OCI-LY7 (cell line): ENCODE data around the gene MACIR. TPM values are rescaled to one million over a fixed set of nuclear protein-coding genes. Genes with fewer than 3 reads are reported as not detected.

Experiments used
- BruUV-seq: library from RNA; stranded (reverse); fragments of 400-500 nt; replicated peaks from 2 replicates; lab custom pipeline; 2021; lab: Mats Ljungman, UMichigan
- CTCF ChIA-PET: fragments of 300-600 bp; sonication (Branson Sonifier 250); formaldehyde crosslinking; loops from one replicate; lab custom pipeline; 2022; ENCODE audit warnings: antibody characterized with exemption; ENCODE audit not compliant: unreplicated experiment; lab: Charles Lee
- POLR2A ChIA-PET: fragments of 300-600 bp; sonication (Branson Sonifier 250); formaldehyde crosslinking; loops from one replicate; lab custom pipeline; 2022; ENCODE audit warnings: antibody characterized with exemption; lab: Charles Lee
- DNase-seq: peaks from one replicate; pipeline ENCODE4 v3.0.0-alpha.2; 2015; ENCODE audit warnings: low spot score
- H2AFZ ChIP-seq: fragments of 200-600 bp; sonication (generic), shearing (Covaris generic); 2 replicates; pipeline ENCODE4 v1.6.1; 2014; ENCODE audit warnings: mild to moderate bottlenecking, antibody characterized with exemption, low read length, moderate library complexity
- H3K27ac ChIP-seq: fragments of 200-600 bp; sonication (generic); 2 replicates; pipeline ENCODE4 v1.5.1; 2014; ENCODE audit warnings: mixed run types, low read depth, mild to moderate bottlenecking, moderate library complexity, low read length, inconsistent platforms; ENCODE audit not compliant: poor library complexity, severe bottlenecking
- H3K36me3 ChIP-seq: fragments of 200-600 bp; sonication (generic); 2 replicates; pipeline ENCODE4 v1.6.1; 2014; ENCODE audit warnings: mild to moderate bottlenecking, antibody characterized with exemption, low read length, moderate library complexity, mixed read lengths; ENCODE audit not compliant: insufficient read depth
- H3K4me1 ChIP-seq: fragments of 200-600 bp; sonication (generic); 2 replicates; pipeline ENCODE4 v1.5.1; 2014; ENCODE audit warnings: mild to moderate bottlenecking, low read length; ENCODE audit not compliant: insufficient read depth, poor library complexity, severe bottlenecking
- H3K4me2 ChIP-seq: fragments of 200-600 bp; sonication (generic); 2 replicates; pipeline ENCODE4 v1.6.1; 2014; ENCODE audit warnings: mild to moderate bottlenecking, low read length
- H3K4me3 ChIP-seq: fragments of 200-600 bp; sonication (generic); 2 replicates; pipeline ENCODE4 v1.5.1; 2014; ENCODE audit warnings: mild to moderate bottlenecking, low read depth, low read length; ENCODE audit not compliant: poor library complexity, severe bottlenecking
- H3K79me2 ChIP-seq: fragments of 200-600 bp; sonication (generic); 2 replicates; pipeline ENCODE4 v1.6.1; 2016; ENCODE audit warnings: low read depth, mild to moderate bottlenecking, low read length, moderate library complexity, mixed read lengths; ENCODE audit not compliant: insufficient read depth
- H3K9me2 ChIP-seq: fragments of 200-600 bp; sonication (generic); 2 replicates; pipeline ENCODE4 v1.6.1; 2016; ENCODE audit warnings: mild to moderate bottlenecking, low read length, mixed read lengths; ENCODE audit not compliant: insufficient read depth
- H3K9me3 ChIP-seq: fragments of 200-600 bp; sonication (generic); 2 replicates; pipeline ENCODE4 v1.6.1; 2014; ENCODE audit warnings: mild to moderate bottlenecking, mixed run types, low read length, mixed read lengths
- H4K20me1 ChIP-seq: fragments of 200-600 bp; sonication (generic); 2 replicates; pipeline ENCODE4 v1.6.1; 2014; ENCODE audit warnings: mild to moderate bottlenecking, antibody characterized with exemption, low read length, moderate library complexity, mixed read lengths; ENCODE audit not compliant: insufficient read depth
- CTCF ChIP-seq: fragments of 200-600 bp; sonication (generic); conservative IDR thresholded peaks from 2 replicates; pipeline ENCODE4 v1.5.1; 2014; ENCODE audit warnings: mild to moderate bottlenecking, antibody characterized with exemption, low read length, moderate library complexity, mixed read lengths
- EZH2phosphoT487 ChIP-seq: fragments of 200-600 bp; sonication (generic); IDR thresholded peaks from 2 replicates; pipeline ENCODE4 v1.6.1; 2018; ENCODE audit warnings: low read depth, borderline replicate concordance, mild to moderate bottlenecking, mixed run types, antibody characterized with exemption, low read length, moderate library complexity, mixed read lengths
- intact Hi-C: fragments of 100-400 bp; cut with micrococcal nuclease; formaldehyde crosslinking; loops from one replicate; pipeline ENCODE4 v1.10.0; 2022; ENCODE audit not compliant: unreplicated experiment
- total RNA-seq, 2 experiments: library from RNA; depleted of rRNA in 1 of 2; stranded (reverse); fragments of >200 nt in 1 of 2; shearing (Covaris generic) in 1 of 2; gene quantifications; 2 replicates each; pipeline ENCODE4 v1.2.3, GENCODE V29; 2014 to 2022

The MACIR gene
- total RNA-seq, 2 experiments from 2014 or later = 10.9 to 11.7 TPM

GRCh38 chr5:103244398-103244797 is 14.2 kb upstream of the MACIR start:
- no peak for DNase-seq
- H3K4me3 ChIP-seq = no peak overlapping the region
- no peaks in the 10 kb centered on the region for H4K20me1 ChIP-seq
- TF ChIP-seq EZH2phosphoT487 (no peak), CTCF (no peak)
- no peak overlapping the region for H2AFZ ChIP-seq
- no peaks in the 10 kb centered on the region for H3K36me3 ChIP-seq
- BruUV-seq = no TSS peak
- intact Hi-C loops = no loop called here
- ChIA-PET POLR2A (no interaction called here), CTCF (no interaction called here)
- H3K27ac ChIP-seq = no peak overlapping the region
- H3K9me3 ChIP-seq = peaks cover 7% of the 10 kb centered on the region; the same call in 1 of the 2 replicates
- H3K79me2 ChIP-seq = no peaks in the 10 kb centered on the region
- no peaks in the 10 kb centered on the region for H3K9me2 ChIP-seq
- H3K4me2 ChIP-seq = no peak overlapping the region
- no peaks in the 10 kb centered on the region for H3K4me1 ChIP-seq

- no peaks in the 10 kb centered on the region for H3K9me2 ChIP-seq
- H3K4me3 ChIP-seq = no peak overlapping the region
- POLR2A ChIA-PET = no interaction called here
- no peak overlapping the region for H3K27ac ChIP-seq
- no peak overlapping the region for H2AFZ ChIP-seq
- H4K20me1 ChIP-seq = no peaks in the 10 kb centered on the region
- H3K36me3 ChIP-seq = no peaks in the 10 kb centered on the region
- DNase-seq = no peak
- no peaks in the 10 kb centered on the region for H3K9me3 ChIP-seq
- no TSS peak for BruUV-seq
- no peaks in the 10 kb centered on the region for H3K4me1 ChIP-seq
- no peak for TF ChIP-seq CTCF
- no peak for TF ChIP-seq EZH2phosphoT487
- CTCF ChIA-PET = no interaction called here
- H3K4me2 ChIP-seq = no peak overlapping the region
- H3K79me2 ChIP-seq = no peaks in the 10 kb centered on the region
- intact Hi-C loops = no loop called here
Measured at GRCh38 chr5:103245761-103246160, 12.8 kb upstream of the MACIR start.

GRCh38 chr5:103247118-103247517 is 11.4 kb upstream of the MACIR start:
- TF ChIP-seq EZH2phosphoT487 (no peak), CTCF (no peak)
- H3K4me1 ChIP-seq = no peaks in the 10 kb centered on the region
- no peak overlapping the region for H2AFZ ChIP-seq
- ChIA-PET CTCF (no interaction called here), POLR2A (interaction anchor here (0.7 kb wide), 1 partner anchor 44 kb away, joined by 4 read pairs; no protein-coding TSS in a partner anchor)
- no peaks in the 10 kb centered on the region for H3K9me2 ChIP-seq
- DNase-seq = no peak
- H3K27ac ChIP-seq = no peak overlapping the region
- no peaks in the 10 kb centered on the region for H3K9me3 ChIP-seq
- intact Hi-C loops = no loop called here
- no peak overlapping the region for H3K4me3 ChIP-seq
- H3K4me2 ChIP-seq = no peak overlapping the region
- H3K79me2 ChIP-seq = no peaks in the 10 kb centered on the region
- BruUV-seq = no TSS peak
- no peaks in the 10 kb centered on the region for H4K20me1 ChIP-seq
- no peaks in the 10 kb centered on the region for H3K36me3 ChIP-seq
